DMS 273 treated with DMSO at 0.1 percent for 48 hours (cell line): ENCODE measurements around the gene RFC1.
"Not testable (repeated sequence)": the region's sequence is repeated elsewhere in the genome, so short reads cannot be mapped to it uniquely, and the experiment has no call there.

Experiments used
- DNase-seq: peaks from one replicate; lab custom pipeline; 2025; lab: John Stamatoyannopoulos, UW

RFC1 gene

DNA sequence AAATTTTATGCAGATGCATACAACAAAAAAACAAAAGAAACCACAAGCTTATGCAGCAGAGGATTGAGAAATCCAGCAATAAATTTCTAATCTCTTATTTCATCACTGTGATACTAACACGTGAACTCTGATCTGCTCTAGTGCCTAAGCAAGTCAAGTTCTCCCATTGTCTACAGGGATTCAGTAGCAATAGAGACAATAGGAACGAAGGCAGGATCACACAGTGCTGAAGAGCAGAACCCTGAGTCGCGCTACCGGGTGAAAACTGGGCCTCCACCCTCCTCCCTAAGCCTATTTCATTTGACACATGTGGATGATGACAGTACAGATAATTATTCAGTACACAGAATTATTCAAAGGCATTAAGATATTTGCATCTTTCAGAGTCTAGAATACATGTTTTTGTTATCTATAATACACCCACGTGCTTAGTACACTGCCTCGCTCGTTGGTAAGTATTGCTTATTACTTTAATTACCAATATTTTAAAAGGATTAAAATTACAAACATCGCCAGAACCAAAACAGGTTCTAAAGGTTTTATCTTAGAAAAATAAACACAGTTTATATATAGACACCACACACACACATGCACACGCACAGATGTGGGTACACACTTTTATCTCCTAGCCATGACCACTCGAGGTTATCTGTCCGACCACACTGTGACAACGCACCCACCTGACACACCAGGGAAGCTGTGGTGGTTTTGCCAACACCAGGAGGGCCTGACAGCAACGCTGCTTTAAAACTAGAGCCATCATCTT lies 60.1 kb downstream of the RFC1 start:
- DNase-seq: no peak

DNA sequence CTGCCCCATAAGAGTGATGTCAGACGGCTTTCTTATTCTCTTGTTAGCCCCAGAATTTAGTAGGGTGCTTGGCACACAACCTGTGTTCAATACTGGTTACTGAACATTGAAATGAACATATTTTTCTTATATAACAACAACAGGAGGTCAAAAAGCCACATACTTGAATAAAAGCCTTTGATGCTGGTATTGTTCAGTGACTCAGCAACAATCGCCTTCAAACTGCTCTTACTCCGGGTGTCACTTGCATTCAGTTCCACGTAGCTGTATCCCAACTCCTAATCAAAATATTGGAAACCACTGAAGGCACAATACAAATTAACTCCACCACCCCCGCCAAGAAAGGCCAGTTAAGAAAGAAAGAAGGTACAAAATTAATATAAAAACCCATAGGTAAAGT lies 61.5 kb downstream of the RFC1 start:
- no peak for DNase-seq

DNA sequence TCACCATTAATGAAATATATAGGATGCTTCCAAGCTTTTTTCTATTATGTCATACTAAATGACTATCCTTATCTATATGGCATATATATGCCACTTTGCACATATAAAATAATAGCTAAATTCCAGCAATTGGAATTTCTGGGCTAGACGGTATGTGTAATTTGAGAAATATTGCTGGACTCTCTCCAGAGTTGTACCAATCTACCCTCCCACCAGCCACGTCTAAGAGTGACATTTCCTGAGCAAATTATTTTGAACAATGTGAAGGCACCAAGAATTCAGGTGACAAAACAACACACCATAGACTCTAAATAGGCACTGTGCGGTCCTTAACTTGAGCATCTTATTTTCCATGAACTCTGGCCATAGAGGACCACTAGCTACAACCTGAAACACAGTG lies 62.3 kb downstream of the RFC1 start:
- DNase-seq: no peak

DNA sequence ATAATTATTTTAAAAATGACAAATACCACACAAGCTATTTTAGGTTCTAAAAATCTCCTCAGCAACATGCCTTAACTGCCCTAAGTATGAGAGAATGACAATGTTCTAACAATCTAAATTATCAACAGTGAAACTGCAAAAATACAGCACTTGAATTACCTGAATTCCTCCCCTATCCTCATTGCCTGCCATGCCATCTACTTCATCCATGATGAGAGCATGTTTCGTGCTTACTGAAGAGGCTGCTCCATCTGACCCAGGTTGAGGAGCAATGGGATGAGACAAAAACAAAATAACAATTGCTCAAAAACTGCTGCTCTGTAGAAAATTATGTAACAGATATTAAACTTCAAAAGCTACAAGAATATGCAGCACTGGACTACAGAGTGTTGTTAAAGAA lies 63.3 kb downstream of the RFC1 start:
- no peak for DNase-seq

DNA sequence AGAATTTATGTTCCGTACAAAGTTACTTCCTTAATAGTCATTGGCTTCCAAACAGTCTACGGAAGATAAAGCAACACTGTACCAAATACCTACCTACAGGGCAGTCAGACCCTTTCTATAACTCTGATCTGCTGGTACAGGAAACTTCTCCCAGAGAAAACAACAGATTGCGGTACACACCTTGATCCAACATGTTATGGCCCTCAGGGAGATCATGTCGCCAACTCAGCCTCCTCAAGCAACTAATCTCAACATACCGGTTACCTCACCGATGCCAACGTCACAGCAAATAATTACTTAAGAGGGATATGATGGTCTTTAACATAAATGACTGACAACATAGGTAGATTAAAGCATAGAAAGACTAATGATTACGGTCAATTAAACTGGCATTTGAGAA lies 70.4 kb downstream of the RFC1 start:
- DNase-seq: no peak

DNA sequence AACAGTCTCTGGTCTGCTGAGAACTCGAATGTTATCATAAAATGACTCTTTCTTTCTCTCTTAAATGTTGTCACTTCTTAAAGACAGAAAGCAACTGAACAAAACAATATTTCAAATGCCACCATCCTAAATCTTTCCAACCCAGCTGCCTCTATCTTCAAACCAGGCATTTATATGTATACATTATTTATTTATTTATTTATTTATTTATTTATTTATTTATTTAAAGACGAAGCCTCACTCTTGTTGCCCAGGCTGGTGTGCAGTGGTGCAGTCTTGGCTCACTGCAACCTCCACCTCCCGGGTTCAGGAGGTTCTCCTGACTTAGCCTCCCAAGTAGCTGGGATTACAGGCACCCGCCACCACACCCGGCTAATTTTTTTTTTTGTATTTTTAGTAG lies 73.7 kb downstream of the RFC1 start:
- not testable (repeated sequence) for DNase-seq

DNA sequence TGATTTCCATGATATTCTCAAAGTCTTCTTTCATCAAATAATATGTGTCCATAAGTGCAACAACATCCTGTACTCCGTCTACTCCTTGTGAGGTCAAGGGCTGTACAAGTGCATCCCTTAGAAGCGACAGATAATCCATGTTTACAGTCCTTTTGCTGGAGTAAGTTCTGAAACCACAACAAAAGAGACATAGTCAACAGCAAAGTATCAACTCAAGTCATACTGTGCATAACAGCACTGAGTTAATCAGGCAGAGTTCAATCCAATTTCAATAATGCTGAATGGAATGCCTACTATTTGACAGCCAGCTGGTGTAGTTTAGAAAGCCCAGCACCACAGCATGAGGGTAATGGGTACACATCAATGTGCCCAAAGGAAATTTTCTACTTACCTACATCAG lies 74.5 kb downstream of the RFC1 start:
- DNase-seq: no peak

DNA sequence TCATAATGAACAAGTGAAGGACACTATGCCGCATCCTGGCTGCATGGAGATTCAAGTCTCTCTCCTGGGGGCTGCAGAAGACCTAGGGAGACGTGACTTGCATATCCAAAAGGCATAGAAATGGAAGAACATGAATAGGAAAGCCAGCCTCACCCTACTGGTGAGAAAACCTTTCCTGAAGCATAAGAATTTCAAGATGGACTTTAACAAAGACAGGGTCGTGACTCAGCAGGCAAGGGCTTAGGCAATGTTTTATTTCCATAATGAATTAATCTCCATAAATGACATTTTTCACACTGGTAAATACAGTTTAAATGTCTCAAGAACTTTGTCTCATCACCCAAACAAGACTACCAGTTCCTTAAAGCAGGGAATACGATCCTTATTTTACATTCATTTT lies 78.9 kb downstream of the RFC1 start:
- DNase-seq: no peak

DNA sequence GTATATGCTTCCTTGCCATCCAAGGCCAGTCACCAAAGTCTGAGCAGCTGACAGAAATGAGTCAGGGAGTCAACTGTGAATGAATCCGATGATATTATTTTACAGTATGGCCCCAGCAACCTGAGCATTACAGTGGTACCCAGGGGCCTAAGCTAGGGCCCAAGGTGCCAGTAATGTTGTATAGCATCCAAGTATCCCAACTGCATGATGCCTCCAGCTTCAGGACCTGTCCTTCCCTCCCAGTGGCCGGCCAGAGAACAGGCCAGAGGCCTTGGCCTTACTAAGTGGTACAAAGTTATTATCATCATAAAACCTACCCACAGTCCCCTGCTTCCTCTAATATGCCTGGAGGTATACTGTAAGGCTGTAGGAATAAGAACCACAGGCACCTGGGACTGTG lies 79.9 kb downstream of the RFC1 start:
- no peak for DNase-seq

DNA sequence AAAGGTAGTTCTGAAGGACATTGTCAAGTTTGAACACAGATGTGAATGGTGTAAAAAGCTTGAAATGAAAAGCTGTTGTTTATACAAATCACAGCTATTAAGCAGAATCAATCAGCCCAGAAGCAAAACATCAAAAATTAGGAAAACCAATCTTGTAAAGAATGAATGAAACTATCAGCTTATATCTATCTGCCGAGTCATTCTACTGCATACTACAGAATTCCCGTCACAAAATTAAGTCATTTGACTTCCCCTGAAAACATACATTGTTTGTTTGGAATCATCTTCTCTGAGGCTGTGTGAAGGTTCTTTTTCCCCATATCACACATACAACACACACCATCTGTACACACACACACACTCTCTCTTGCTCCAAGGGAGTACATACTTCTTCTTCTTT lies 80.3 kb downstream of the RFC1 start:
- no peak for DNase-seq

DNA sequence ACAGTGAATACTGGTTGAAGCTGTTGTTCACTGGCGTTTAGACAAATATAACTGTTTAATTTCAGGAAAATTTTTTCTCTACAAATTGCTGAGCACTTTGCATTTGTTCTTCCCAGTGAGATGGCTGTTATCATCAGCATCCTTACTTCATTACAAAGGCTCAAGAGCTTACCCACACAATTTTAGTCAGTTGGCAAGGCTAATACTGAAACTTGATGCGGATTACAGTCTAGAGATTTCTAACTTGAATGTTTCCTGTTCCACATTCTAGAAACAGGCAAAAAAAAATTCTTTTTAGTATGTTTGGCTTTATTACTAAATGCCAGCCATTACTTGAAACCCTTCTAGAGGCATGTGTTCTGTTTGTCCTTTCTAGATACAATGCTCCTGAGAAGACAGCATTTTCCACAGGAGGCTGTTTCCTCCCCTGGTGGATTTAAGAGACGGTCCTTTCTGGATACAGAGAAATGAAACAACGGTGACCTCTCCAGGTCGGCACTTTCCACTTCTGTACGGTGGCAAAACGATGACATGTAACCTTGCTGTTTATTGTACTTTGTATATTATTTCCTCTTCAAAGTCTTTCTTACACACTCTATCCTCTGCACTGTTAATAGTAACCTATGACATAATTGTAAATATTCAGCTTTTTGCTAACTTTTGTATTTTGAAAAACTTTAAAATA lies 80.9 kb downstream of the RFC1 start:
- DNase-seq: no peak

DNA sequence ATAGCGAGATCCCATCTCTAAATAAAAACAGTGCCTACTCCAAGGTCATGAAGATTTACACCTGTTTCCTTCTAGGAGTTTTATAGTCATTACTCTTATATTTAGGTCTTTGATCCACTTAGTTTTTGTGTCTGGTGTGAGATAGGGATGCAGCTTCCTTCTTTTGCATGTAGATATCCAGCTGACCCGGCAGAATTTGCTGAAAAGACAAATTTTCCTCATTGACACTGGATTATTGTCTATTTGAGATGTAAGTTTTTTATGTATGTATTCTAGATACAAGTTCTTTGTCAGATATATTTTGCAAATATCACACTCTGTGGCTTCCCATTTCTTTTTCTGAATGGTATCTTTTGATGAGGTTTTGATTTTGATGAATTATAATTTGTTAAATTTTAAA lies 85.4 kb downstream of the RFC1 start:
- DNase-seq: no peak

DNA sequence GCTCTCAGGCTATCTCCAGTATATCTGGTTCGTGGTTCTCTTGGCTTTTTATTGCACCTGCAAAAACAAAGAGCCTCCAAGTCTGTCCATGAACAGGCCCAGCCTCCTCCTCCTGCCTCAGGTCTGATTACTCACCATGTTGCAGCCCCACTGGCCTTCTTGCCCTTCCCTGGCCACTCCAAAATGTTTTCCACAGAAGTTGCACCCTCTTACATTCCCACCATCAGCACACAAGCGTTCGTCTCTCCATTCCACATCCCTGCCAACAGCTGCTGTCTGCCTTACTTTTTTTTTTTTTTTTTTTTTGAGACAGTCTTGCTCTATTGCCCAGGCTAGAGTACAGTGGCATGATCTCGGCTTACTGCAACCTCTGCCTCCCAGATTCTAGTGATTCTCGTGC lies 86.7 kb downstream of the RFC1 start:
- no peak for DNase-seq

DNA sequence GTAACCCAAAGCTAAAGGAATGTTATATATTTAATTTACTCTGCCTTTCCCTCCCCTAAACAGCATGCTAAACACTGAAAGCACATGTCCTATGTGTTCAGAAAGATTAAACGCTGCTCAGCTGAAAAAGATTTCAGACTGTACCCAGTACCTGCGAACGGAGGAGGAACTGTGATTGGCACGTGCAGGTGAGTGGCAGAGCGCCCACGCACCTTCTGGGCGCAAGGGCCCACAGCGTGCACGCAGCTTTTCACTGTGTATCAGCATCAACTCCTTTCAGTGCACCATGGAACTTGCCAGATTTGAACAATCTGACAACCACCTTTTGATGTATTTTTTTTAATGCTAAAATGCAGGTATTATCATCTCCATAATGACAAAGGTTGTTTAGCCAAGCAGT lies 87.7 kb downstream of the RFC1 start:
- DNase-seq: no peak

DNA sequence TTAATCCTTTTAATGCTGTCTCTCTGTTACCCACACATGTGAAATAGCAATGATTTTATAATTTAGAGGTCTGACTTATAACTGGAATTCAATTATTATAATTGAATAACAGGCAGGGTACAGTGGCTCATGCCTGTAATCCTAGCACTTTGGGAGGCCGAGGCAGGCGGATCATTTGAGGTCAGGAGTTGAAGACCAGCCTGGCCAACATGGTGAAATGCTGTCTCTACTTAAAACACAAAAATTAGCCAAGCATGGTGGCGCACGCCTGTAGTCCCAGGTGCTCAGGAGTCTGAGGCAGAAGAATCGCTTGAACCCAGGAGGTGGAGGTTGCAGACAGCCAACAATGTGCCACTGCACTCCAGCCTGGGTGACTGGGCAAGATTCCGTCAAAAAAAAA lies 88.5 kb downstream of the RFC1 start:
- not testable (repeated sequence) for DNase-seq

DNA sequence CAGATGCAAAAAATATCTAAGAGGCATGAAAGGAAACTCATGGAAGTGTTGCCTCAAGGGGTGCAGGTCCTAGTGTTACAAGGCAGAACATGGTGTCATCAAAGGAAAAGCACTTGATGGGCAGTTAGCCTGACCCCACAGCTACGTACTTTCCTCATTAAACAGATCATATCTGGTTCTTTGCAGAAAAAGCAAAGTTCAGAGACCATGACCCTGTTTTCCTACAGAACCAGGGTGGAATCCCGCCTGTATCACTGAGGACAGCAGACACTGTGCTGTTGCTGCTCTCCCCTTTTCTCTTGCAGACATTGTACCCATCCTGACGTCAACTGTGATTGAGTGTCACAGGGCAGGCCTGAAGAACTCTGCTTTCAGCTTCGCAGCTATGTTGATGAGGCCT lies 91.7 kb downstream of the RFC1 start:
- no peak for DNase-seq

DNA sequence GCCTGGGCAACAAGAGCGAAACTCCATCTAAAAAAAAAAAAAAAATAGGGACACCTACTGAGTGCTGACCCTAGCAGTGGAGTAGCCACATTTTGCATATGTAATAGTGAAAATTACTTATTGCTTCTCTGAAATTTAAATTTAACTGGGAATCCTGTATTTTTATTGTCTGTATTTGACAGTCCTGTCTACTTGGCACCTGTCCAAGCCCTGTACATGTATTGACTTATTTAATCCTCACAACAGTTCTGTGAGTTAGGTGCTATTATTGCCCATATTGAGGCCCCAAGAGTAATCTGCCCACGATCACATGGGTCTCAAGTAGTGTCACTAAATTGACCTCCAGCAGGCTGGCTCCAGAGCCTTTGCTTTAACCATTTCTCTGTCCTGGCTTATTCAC lies 102.3 kb downstream of the RFC1 start:
- DNase-seq: no peak

DNA sequence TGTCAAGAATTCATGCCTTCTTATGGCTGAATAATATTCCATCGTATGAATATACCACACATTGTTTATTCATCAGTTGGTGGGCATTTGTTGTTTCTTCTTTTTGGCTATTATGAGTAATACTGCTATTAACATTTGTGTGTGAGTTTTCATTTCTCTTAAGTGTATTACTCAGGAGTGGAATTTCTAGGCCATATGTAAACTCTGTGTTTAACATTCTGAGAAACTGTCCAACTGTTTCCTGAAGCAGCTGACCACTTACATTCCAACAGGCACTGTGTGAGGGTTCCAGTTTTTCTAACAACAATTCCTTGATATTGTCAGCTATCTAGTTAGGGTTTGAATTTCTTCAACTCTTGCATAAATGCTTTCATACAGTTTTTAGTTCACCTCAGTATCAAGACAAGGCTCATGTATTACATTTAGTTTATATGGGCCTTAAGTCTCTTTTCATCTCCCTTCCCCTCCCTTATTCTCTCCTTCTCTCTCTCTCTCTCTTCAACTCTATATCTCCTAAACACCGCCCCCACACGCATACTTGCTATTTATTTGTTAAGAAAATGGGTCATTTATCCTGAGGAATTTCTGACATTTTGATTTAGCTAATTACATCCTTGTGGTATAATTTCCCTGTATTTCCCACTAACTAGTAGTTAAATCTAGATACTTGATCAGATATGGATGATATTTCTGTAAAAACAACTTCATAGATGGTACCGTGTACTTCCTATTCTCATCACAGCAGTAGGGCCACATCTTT lies 106.4 kb downstream of the RFC1 start:
- no peak for DNase-seq

DNA sequence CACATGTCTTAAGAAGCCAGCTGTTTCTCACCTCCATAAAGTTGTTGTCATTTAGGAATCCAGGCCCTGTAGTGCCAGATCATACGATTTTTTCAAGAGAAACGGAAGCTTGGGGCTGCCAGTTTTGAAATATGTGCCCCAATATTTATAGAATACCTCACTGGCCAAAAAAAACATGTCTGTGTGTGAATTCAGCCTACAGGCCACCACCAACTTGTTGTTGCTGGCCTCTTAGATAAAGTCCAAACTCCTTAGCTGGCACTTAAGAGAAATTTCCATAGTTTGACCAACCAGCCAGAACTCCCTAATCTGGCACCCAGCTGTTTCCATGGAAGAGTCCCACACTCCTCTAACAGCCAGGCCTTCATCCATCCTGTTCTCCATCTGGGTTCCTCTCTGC lies 109.7 kb downstream of the RFC1 start:
- no peak for DNase-seq

DNA sequence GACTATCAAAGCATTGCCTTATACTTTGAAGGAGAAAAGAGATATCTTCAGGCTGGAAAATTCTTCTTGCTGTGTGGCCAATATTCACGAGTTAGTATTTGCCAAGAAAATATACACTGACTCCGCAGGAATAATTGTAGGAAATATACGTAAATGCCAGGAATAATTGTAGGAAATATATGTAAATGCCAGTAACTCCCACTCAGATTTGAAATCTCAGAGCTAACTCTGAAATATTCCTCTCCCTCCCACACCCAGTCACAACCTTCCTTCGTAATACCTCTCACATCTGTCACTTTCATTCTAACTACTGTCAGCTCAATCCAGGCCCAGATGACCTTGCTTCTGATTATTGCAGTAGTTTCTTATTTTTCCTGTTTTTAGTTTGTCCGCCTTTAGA lies 110.3 kb downstream of the RFC1 start:
- DNase-seq: no peak

DNA sequence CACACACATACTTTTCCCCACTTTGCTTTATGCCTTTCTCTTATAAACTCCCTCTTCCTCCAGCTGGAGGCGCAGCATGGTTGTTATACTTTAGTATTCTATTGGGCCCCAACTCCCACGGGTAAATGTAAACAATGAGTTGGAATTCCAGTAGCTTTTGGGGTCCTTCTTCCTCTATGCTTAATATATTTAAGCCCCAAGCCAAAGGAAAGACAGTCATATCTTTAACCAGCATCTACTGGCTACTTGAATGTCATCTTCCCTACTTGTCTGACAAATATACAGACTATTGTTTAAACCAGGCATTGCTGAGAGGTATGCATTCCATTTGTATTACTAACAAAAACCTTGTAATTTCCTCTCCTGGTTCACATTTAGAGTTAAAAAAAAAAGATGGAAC lies 110.9 kb downstream of the RFC1 start:
- DNase-seq: no peak

DNA sequence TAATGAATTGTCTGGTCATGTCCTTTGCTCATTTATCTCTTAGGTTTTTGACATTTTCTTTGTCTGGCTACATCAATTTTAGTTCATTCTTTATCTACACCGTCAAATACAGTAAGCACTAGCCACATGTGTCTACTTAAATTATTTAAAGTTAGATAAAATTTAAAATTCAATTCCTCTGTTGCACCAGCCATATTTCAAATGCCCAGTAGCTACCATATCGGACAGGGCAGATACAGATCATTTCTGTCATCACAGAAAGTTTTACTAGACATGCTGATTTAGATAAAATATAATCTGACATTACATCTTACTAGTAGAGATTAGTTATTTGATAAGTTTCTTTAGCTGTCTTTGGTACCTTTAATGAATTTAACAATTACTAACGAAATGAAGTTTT lies 122.7 kb downstream of the RFC1 start:
- DNase-seq: no peak
